IPS DF 19.7 (cell line): ENCODE data around the gene SMIM45.

Experiments used
- DNase-seq: peaks from one replicate; pipeline ENCODE4 v3.0.0-alpha.2; 2013; ENCODE audit warnings: low read depth, low spot score

The SMIM45 gene

DNA sequence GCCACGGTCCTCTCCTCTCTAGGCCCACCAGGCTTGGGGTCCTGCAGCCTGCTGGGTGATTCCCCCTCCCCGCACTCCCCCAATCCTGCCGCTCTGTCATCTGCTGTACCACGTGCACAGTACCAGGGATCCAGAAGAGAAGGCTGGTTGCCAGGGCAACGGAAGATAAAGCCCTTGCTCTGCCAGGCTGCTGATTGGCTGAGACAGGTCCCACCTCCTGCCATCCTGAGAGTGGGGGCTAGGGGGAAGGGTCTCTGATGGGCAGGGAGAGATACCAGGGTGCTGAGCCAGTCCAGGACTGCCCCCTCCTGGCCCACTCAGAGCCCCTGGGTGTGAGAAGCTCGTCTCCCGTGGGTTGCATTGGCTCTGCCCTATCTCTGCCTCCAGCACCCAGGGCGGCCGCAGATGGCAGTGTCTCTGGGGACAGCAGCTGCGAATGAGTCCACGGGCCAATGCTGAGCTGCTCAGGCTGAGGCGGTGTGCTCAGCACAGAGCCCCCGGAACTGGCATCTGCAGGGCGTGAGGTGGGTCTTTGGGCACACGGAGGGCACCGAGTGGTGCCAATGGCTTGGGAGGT lies at the start of gene SMIM45:
Gene SMIM45 (plus strand): TSS at position 253 of the 577 bp plus-strand sequence.
- DNase-seq = no peak

DNA sequence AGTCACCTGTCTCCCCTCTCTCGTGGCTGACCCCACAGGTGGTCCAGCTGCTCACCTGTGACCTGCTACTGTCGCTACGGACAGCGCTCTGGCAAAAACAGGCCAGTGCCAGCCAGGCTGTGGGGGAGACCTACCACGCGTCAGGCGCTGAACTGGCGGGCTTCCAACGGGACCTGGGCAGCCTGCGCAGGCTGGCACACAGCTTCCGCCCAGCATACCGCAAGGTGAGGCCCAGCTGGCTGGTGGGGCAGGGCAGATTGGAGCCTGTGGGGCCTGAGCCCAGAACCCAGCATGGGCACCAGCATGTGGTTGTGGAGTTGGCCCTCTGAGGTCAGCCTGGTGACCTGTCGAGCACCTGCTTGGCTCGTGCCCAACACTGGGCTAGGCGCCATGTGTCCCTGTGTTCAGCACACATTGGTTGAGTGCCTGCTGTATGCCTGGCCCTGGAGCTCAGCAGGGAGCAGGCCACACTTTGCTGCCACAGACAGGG lies 49.0 kb upstream of the SMIM45 start:
- no peak for DNase-seq

DNA sequence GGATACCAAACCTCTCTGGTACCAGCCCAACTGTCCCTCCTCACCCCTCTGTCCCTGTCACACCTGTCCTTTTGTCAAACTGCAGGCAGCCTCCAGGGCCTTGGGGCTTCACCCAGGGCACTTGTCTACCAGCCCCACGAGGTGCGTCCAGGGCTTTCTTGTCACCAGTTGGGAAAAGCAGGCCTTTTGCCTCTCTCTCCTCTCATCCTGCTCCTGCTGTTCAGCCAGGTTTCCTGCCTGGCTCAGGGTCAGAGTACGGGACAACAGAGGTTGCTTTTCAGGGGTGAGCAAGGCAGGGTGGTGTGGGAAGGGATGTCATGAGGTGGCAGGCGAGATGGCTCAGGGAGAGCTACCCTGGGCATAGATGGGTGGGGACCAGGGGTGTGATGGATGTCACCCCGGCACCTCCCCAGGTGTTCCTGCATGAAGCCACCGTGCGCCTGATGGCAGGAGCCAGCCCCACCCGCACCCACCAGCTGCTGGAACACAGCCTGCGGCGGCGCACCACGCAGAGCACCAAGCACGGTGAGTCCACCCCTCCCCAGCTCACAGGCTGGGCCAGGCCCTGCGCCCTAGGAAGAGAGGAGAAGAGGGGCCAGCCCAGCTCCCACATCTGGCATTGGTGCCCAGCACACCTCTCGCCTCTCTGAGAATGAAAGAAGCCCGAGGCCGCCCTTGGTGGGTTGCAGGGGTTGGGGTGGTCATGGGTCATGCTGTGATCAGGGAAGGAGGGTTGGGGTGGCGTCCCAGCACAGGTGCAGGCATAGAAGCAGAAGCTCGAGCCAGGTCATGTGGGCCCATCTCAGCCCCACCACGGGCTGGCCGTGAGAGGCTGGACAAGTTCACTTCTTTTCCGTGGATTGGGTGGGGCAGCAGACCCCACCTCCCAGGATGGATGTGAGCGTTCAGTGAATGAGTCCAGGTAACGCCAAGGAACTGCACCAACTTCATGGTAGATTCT lies 47.2 kb upstream of the SMIM45 start:
- no peak for DNase-seq

DNA sequence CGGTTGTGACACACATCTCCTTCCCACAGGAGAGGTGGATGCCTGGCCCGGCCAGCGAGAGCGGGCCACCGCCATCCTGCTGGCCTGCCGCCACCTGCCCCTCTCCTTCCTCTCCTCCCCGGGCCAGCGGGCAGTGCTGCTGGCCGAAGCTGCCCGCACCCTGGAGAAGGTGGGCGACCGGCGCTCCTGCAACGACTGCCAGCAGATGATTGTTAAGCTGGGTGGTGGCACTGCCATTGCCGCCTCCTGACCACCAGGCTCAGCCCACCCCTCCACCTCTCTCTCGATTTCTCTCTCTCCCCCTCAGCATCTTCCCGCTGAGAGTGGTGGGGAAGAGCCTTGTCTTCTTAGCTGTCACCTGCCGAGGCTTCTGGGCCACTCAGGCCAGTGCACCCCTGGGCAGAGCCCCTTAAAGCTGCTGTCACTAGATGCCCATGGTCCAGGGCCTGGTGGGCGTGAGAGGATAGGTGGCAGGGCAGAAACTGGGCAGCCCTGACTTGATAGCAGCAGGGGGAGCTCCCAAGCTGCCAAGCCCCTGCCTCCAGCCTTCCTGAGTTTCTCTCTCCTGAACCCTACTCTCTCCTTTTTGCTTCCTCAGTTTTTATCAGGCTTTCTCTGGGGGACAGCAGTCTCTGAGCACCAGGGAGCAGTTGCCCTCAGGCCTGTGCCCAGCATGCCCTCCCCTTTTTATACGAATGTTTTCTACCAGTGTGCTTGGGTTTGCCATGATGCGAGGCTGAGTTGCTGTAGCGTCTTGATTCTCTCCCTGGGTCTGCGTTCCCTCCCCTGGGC lies 46.3 kb upstream of the SMIM45 start:
- DNase-seq = no peak

DNA sequence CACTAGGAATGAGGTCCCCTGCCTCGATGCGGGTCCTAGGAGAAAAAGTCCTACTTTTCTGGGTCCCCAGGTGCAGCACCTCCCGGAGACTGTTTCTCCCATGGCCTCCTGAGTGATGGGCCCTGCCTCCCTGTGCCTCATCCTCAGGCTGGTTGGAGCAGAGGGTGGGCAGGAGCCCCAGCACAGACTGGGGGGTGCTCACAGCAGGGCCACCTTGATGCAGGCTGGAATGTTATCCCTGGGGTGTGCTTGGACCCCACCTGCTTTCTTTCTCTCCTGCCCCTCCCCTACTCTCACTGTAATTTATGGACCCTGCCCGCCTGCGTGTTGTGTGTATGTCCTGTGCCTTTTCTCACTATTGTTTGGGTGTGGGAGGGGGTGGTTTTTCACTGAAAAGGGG lies 45.1 kb upstream of the SMIM45 start:
- DNase-seq = no peak

DNA sequence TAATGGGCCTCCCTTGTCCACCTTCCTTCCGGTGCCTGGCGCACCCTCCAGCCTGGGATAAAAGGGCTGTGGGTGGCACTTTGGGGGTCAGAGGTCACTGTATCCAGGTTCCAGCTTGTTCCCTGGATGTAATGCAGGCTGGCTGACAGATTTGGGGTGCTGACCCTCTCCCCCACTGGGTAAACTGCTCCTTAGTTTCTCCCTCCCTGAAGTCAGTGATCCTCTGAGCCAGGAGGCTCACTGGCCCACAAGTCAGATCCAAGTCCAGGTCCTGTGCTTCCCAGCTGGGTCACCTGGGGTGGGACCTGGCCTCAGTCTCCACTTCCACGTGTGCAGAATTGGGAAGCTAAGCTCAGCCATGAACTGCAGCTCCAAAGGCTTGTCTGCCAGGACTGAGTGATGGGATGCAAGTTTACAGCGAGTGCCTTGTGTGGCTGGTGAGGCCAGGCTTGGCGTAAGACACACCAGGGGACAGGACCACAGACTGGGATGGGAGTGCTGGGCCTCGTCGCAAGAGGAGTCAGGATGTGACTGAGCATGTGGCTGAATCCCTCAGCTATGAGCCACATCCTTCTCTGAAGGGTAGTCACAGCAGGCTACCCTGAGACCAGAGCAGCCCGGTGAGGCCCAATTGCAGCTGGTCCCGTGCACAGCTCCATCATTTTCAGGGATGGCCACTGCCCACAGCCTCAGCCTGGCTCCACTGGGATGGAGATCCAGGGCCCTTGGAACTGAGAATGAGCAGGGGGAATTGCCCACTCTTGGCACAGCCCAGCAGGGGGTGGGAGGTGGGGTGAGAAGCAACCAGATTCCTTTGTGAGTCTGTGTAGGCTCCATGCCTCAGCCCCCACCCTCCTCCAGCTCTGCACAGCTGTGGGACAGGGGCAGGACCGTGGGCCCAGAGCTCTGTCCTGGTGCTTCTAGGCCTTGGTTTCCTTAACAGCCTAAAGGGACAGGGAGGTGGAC lies 44.2 kb upstream of the SMIM45 start:
- no peak for DNase-seq

DNA sequence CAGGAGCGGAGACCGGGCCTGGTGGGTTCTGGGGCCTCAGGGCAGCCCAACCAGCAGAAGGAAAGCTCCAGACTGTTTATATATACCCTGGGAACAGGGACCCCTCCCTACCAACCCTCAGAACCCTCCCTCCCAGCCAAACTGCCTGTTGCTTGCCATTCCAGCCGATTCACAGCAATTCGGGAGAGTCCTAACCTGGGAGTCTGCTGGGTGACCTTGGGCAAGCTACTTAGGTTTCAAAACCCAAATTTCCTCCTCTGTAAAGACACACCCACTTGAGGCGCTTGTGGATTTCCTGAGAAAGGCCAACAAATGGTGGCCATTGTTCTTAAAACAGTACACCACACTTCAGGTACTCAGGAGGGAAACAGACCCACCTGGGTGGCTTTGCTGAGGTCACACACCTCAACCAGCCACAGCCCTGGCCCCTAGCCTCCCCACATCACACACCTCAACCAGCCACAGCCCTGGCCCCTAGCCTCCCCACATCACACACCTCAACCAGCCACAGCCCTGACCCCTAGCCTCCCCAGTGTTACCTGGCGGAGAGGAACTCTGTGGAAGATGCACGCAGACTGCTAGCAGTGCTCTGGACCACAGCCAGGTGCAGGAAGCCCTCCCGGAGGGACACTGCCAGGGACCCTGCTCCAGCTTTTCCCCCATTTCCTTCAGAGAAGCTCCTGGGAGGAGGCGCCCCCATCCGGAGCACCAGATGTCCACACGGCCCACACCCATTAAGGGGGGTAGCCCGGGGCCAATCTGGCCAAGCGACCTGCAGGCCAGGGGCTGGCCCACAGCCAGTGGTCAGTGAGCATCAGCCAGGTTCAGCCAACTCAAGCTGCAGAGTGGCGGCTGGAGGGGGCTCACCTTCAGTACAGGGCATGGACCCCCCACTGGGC lies 43.3 kb upstream of the SMIM45 start:
- DNase-seq = no peak

DNA sequence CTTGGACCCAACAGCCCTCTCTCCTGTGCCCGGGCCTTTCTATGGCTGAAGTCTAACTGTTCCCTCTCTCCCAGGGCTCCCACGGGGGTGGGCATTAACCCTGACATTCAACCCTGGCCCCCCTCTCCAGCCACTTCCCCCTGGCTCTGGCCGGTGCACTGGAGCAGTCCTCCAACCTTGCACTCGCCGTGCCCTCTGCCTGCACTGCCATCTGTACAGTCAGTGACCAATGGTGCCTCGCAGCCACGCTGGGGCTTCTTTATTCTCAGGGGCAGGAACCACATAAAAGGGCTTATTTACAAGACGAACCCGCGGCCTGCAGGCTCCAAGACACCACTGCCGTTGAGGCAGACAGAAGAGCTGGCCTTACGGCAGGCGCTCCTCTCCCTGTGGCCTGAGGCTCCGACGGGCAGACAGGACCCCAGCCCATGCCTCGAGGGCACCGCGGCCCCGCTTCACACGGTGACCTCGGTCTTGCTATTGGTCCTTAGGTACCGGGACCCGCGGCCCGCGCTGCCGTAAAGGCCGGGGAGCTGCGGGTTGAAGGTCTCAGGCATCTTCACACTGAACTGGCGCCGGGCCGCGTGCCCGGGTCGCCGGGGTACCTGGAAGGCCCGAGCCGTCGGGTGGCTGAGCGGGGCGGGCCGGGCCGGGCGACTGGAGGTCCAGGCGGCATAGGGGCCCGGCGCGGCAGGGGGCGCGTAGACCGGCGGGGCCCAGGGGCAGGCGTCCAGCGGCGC lies 42.5 kb upstream of the SMIM45 start:
- no peak for DNase-seq

DNA sequence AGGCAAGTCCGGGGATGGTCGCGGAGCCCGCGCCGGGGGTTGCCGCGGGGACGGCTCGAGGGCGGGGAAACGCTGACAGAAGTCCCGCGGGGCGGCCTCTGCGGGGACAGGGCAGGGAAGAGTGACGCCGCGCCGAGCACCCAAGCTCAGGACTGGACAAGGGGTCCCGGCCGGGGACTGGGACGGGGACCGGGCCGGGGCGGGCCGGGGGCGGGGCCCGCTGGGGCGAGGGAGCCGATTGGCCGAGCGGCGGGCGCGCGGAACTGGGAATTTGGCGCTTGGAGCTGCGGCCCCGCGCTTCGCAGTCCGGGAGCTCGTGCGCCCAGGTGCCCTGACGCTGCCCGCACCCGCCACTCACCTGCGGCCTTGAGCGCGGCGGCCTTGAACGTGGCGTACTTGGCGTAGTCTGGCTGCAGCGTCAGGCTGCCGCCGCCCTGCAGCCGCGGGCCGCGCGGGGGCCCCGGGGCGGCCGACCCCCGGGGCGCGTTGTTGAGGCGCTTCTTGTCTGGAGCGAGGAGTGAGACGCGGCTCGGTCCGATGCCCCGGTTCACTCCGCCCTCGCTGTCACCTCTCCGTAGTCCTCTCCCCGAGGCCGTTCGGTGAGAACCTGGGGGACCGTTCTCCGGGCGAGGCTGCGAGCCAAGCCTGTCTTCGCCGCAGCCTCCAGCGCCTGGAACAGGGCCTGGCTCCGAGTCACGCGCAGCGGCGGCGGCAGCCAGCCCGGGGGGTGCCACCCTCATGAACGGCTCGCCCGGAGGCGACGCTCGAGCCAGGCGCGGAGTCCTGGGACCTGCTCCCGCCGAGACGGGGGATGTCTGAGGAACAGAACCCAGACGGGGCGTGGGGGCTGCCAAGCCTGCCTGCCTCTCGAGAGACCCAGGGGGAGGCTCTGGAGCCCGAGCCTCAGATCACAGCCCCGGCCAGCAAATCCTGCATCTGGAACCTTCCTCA lies 41.6 kb upstream of the SMIM45 start:
- no peak for DNase-seq

DNA sequence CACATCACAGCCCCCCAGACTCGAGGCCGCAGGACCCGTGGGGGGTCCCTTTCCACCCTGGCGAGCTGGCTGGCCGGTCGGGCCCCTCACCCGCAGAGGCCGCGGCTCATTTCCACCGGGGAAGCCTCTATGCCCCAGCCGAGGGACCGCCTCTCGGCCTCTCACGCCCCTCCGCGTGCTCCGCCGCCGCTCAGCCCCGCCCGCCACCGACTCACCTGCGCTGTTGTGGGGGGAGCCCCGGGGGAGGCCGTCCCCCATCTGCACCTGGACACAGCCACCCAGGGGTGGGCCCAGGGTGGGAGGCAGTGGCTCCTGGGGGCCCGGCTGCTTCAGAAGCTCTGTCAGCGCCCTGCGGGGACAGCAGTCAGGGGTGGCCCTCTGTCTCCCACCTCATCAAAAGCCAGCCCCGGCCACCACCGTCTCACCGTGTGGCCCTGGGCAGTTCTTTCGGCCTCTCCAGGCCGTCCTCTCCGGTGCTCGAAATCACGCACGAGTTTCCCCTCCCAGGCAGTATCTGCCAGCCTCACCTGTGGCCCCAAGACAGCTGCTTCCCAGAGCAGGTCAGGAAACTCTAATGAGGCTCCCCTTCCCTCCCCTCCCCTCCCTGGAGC lies 40.8 kb upstream of the SMIM45 start:
- no peak for DNase-seq

DNA sequence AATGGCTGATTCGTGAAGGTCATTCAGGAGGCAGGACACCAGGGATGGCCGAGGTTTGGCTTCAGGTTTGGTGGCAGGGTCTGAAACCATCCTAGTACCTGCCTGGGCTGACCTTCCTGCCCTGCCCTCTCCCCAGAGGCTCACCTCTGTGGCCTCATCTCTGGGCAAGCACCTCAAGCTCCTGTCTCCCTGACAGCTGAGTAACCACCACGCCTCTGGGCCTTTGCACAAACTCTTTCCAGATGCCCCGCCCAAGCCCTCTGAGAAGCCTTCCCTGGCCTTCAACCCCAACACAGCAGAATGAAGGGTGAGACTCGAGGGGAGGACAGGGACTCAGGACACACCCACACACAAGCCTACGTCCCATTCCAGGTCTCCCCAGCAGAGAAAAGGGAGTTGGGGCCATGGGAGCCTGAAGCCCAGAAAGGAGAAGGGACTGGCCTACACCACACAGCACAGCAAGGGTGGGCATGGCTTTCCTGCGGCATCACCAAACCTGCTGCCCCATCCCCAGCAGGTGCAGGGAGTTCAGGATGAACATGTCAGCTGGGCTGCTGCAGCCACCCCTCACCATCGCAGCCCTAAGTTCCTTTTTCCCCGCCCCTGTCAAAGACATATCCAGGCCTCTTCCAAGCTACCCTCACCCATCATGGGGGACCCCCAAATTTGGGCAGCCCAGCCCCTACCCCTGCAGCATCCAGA lies 39.5 kb upstream of the SMIM45 start:
- DNase-seq = no peak

DNA sequence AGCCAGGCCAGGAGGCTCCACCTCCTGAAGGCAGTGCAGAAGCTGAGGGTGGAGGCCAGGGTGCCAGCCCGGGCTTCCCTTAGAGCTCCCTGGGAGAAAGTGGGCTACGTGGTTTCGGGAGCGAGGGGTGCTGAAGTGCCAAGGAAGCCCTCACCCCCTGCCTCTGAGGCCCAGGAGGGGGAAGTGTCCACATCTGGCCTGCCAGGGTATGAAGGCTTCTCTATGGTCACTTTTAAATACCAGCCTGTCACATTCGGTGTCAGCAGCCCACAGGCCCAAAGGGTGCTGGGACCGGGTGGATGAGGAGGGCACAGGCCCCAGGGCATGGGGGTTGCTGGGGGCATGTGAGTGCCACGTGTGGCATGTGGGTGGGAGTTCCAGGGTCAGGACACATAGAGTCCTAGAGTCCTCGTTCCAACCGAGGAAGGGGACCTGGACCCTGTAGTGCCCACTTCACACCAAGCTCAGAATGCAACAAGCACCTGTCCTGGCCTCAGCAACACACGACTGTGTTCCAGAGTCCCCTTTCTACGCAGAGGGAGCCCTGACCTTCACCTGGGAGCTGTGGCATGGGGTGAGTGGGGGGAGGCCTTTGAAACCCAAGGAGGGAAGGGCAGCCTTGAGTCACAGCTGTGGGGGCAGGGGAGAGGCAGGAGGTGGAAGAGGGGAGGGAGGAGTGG lies 38.8 kb upstream of the SMIM45 start:
- no peak for DNase-seq

DNA sequence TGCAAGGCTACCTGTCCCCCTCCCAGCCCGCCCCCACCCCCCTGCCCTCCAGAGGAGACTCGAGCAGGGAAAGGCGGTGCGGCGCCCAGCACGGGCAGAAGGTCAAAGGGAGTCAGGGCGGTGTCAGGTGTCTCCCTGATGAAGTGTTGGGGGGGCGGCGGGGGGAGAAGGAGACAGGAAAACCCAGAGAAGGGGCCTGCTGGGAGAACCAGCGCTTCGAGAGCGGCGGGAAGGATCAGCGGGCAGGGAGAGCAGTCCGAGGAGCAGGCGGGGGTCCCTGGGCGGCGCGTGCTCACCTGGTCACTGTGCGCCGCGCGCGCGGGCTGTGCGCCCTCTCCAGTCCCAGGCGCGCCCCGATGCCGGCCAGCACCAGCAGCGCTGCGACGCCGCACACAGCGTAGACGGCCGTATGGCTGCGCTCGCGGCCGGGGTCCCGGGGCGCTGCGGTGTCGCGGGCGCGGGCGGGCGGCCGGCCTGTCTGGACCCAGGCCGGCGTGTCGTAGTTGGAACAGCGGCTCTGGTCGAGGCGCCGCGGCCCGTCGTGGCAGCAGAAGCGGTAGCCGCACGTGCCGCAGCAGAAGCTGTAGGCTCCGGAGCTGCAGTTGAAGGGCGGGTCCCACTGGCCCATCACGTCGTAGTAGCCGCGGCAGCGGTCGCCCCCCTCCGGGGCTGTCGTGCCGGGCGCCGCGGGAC lies 38.0 kb upstream of the SMIM45 start:
- DNase-seq = no peak

DNA sequence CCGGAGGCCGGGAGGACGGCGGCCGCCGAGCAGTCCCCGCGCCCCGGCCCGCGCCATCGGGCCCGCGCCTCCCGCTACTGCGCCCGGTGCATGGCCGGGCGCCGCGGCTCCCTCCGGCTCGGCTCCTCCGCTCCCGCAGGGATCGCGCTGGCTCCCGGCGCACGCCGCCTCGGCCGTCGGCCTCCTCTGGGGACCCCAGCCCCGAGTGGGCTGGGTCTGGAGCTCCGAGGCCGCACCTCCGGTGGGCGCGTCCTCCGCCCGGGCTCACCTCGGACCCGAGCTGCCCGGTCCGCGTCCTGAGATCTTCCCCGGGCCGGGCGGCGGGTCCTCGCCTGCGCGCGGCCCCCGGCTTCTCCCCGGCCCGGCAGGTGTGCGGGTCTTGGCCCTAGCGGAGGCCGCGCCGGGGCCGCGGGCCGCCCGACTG lies 37.3 kb upstream of the SMIM45 start:
- DNase-seq = no peak

DNA sequence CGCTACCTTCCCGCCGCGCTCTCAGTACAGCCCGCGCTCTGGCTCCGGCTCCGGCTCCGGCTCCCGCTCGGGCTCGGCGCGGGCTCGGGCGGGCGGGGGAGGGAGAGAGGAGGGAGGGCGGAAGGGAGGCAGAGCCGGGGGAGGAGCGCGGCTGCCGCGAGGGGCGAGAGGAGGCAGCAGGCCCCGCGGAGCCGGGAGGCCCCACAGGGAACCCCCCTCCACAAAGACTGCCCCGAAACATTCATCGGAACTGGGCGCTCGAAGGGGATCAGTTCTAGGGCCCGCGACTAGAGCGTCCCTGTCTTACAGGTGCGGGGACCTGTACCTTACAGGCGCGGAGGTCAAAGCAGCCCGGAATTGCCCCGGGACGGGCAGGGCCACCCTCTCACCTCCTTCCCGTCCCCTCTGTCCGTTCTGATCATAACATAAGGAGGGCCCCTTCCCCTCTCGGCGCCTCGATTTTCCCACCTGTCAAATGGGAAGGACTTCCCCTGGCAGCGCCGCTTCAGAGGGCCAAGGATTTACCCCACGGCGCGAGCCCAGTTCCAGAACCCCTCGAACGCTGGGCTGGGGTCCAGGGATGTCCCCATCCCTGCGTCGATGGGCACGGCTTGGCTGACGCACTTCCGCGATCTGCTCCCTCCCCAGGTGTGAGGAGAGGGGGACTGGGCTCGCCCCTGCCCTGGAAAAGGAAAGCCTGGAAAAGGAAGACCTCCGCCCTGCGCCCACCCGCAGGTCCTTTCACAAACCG lies 36.7 kb upstream of the SMIM45 start, which contains the start of gene SHISA8:
Gene SHISA8 (minus strand): TSS at position 40 of the 751 bp plus-strand sequence. CDS start 407 bp downstream, outside the sequence.
- no peak for DNase-seq
